Skeletal muscle tissue (tissue), 4 donors: ENCODE results near the gene SAPCD1. TPM values are rescaled to one million over a fixed set of nuclear protein-coding genes. Genes with fewer than 3 reads are reported as not detected.

Experiments used
- H3K27ac ChIP-seq: one replicate; pipeline ENCODE4 v1.7.0; 2013; ENCODE audit warnings: mild to moderate bottlenecking, low read depth, low read length, inconsistent platforms
- H3K27me3 ChIP-seq, 3 donors: one replicate each; pipeline ENCODE4 v1.7.0; 2013; ENCODE audit warnings: low read length in 3 of 3; ENCODE audit not compliant: control insufficient read depth in 3 of 3, insufficient read depth in 3 of 3
- H3K36me3 ChIP-seq, 3 donors: one replicate each; pipeline ENCODE4 v1.7.0; 2013; ENCODE audit warnings: low read length in 3 of 3; ENCODE audit not compliant: control insufficient read depth in 3 of 3, insufficient read depth in 3 of 3
- H3K4me1 ChIP-seq, 3 donors: one replicate each; pipeline ENCODE4 v1.7.0; 2013; ENCODE audit warnings: low read length in 3 of 3, mild to moderate bottlenecking in 3 of 3; ENCODE audit not compliant: control insufficient read depth in 3 of 3, insufficient read depth in 3 of 3
- H3K4me3 ChIP-seq, 3 donors: one replicate each; pipeline ENCODE4 v1.7.0; 2013; ENCODE audit warnings: low read length in 3 of 3
- H3K9ac ChIP-seq, 3 donors: one replicate each; pipeline ENCODE4 v1.7.0; 2013; ENCODE audit warnings: low read length in 3 of 3, mild to moderate bottlenecking in 3 of 3, moderate library complexity in 2 of 3, low read depth in 1 of 3
- H3K9me3 ChIP-seq, 3 donors: one replicate each; pipeline ENCODE4 v1.7.0; 2013; ENCODE audit warnings: low read length in 3 of 3; ENCODE audit not compliant: control insufficient read depth in 3 of 3
- total RNA-seq: library from RNA; depleted of rRNA; stranded (reverse); fragments of >200 nt; gene quantifications from one replicate; pipeline ENCODE4 v1.2.3, GENCODE V29; 2014
- donor health status: Osteomylitis.

The SAPCD1 gene
- total RNA-seq: 1.0 TPM

DNA sequence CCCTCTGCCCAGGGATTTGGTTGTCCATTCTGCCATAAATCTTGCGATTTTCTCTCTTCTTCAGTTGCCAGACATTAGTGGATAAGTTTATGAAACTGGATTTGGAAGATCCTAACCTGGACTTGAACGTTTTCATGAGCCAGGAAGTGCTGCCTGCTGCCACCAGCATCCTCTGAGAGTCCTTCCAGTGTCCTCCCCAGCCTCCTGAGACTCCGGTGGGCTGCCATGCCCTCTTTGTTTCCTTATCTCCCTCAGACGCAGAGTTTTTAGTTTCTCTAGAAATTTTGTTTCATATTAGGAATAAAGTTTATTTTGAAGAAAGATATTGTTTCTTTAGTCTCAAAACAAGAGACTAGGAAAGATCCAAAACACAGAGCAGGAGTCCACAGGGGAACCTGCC is at the start of gene SAPCD1:
Gene SAPCD1, plus strand, starts transcription at position 301 of the 400 bp plus-strand sequence. CDS start 399 bp downstream, outside the sequence.
- Histone ChIP-seq H3K4me3 (no peak within 1 kb of the TSS), H3K9ac (no peak within 1 kb of the TSS), H3K4me1 (peaks cover 0 to 2% (median 2%) of the 10 kb centered on the region in 3 donors), H3K9me3 (no peaks in the 10 kb centered on the region), H3K27me3 (no peaks in the 10 kb centered on the region), H3K36me3 (peaks cover 7 to 14% (median 11%) of the 10 kb centered on the region in 3 donors), H3K27ac (no peak within 1 kb of the TSS)

- no peak overlapping the region for H3K9ac ChIP-seq
- H3K27me3 ChIP-seq: peaks cover 0 to 5% (median 0%) of the 10 kb centered on the region in 3 donors
- no peak overlapping the region for H3K4me3 ChIP-seq
- H3K27ac ChIP-seq: no peak overlapping the region
- H3K36me3 ChIP-seq: no peaks in the 10 kb centered on the region
- H3K9me3 ChIP-seq: no peaks in the 10 kb centered on the region
- peaks cover 0 to 5% (median 0%) of the 10 kb centered on the region in 3 donors for H3K4me1 ChIP-seq
Observed at GRCh38 chr6:31713465-31713864, 49.0 kb upstream of the SAPCD1 start.

DNA sequence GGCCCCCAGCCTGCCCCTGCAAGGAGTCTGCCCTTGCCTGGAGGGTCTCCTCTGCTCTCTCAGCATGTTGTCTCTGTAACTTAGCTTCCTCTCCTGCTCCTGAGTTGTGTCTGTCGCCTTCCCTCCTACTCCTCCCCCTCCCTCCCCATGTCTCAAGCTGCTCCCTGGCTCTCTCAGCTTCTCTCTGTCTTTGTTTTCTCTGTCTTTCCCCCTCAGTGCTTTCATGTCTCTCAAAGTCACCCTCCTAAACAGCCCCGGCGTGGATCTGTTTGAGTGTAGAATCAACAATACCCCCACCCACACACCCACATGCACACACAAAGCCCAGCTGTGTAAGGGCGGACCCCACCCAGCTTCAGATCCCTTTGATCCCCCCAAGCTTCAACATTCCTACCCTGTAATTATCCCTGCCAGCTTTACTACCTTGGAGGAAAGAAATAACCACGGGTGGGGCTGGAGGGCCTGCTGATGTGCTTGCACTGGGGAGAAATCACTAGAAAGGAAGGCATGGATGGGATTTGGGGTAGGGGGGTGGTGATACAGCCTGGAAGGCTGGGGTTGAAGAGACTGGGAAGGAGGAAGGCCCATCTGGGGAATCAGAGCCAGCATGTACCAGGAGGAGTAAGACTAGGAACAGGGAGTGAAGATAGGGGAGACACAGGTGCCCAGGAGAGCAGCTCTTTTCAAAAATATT is 48.3 kb upstream of the SAPCD1 start:
- no peak overlapping the region for H3K27ac ChIP-seq
- H3K4me3 ChIP-seq: no peak overlapping the region
- H3K36me3 ChIP-seq: no peaks in the 10 kb centered on the region
- no peaks in the 10 kb centered on the region for H3K9me3 ChIP-seq
- H3K4me1 ChIP-seq: peaks cover 0 to 5% (median 0%) of the 10 kb centered on the region in 3 donors
- no peak overlapping the region for H3K9ac ChIP-seq
- peaks cover 0 to 5% (median 0%) of the 10 kb centered on the region in 3 donors for H3K27me3 ChIP-seq

DNA sequence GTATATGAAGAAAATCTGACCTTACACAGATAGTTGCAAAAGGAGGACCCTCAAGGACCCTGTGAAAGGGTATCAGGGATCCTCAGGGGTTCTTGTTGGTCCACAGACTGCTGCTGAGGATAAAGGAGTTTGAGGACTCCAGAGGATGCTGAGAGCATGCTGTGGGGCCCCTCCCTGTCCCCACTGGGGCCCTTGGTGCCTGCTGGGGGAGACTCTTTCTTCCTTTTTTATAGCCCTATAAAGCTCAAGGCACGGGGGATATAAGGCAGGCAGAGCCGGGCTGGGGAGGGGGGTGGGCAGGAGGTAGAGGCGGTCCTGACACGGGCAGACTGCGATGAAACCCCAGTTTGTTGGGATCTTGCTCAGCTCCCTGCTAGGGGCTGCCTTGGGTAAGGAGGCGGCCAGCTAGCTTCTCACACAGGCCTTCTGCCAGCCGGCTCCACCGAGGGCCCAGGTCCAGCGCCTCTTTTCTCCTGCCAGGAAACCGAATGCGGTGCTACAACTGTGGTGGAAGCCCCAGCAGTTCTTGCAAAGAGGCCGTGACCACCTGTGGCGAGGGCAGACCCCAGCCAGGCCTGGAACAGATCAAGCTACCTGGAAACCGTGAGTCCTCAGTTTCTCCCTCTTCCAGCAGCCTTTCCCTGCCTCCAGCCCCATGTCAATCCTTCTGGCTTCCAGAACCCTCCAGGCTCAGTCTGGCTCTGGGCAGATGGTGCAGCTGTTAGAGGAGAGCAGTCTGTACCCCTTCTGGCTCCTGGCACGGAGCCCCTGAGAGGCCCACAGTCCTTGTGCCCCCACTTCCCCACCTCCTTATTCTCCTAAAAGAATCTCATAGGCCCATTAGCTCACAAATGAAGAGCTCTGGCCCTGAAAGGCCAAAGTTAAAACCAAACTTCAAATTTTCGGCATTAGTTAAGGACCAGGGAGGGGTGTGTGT is 47.2 kb upstream of the SAPCD1 start, which contains the start of gene LY6G6D:
Gene LY6G6D, plus strand, starts transcription at position 327 of the 937 bp plus-strand sequence. Its CDS starts 8 bp downstream, at position 335.
- Histone ChIP-seq H3K27ac (no peak within 1 kb of the TSS), H3K9ac (no peak within 1 kb of the TSS), H3K36me3 (no peaks in the 10 kb centered on the region), H3K27me3 (peaks cover 0 to 5% (median 0%) of the 10 kb centered on the region in 3 donors), H3K9me3 (no peaks in the 10 kb centered on the region), H3K4me3 (no peak within 1 kb of the TSS), H3K4me1 (peaks cover 0 to 5% (median 0%) of the 10 kb centered on the region in 3 donors)

GRCh38 chr6:31717499-31718222 is 44.8 kb upstream of the SAPCD1 start:
- Histone ChIP-seq H3K27ac (no peak overlapping the region), H3K27me3 (no peaks in the 10 kb centered on the region), H3K9me3 (no peaks in the 10 kb centered on the region), H3K9ac (no peak overlapping the region), H3K4me3 (no peak overlapping the region), H3K36me3 (no peaks in the 10 kb centered on the region), H3K4me1 (peaks cover 0 to 5% (median 0%) of the 10 kb centered on the region in 3 donors)

DNA sequence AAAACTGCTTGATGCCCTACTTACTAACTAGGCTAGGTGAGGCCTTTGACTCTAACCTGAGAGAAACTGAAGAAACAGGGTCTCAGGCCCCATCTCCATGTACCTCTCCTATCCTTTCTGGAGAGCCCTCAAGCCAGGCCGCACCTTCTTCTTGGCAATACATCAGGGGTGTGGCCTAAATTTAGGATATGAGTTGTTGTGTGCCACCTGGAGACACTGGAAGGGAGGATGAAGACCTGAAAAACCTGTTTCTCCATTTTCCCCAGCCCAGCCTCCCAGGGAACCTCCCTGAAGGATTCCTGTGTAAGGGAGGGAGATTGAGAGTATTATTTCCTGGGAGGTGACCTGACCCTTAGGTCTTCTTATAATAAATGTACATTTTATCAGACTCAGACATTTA is 44.2 kb upstream of the SAPCD1 start:
- Histone ChIP-seq H3K36me3 (no peaks in the 10 kb centered on the region), H3K9me3 (no peaks in the 10 kb centered on the region), H3K27me3 (no peaks in the 10 kb centered on the region), H3K9ac (no peak overlapping the region), H3K27ac (no peak overlapping the region), H3K4me3 (no peak overlapping the region), H3K4me1 (peaks cover 0 to 5% (median 0%) of the 10 kb centered on the region in 3 donors)

DNA sequence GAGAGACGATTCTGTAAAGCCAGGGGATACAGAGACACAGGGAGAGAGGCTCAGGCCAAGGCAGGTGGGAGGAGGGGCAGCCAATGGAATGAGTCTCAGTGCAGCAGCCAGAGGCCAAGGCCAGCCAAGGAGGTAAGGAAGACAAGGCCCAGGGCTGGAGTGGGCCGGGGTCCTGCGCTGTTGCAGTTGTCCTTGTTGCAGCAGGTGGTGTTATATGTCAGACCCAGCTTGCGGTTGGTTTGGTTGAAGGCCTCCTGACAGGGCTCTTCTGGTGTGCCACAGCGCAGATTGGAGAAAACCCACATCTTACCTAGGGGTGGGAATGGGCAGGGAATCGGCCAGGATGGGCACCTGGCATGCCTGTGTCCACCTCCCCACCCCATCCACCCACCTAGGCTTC is 43.5 kb upstream of the SAPCD1 start:
- Histone ChIP-seq H3K36me3 (no peaks in the 10 kb centered on the region), H3K4me3 (no peak overlapping the region), H3K4me1 (peaks cover 0 to 5% (median 0%) of the 10 kb centered on the region in 3 donors), H3K27me3 (no peaks in the 10 kb centered on the region), H3K9me3 (no peaks in the 10 kb centered on the region), H3K9ac (no peak overlapping the region), H3K27ac (no peak overlapping the region)

DNA sequence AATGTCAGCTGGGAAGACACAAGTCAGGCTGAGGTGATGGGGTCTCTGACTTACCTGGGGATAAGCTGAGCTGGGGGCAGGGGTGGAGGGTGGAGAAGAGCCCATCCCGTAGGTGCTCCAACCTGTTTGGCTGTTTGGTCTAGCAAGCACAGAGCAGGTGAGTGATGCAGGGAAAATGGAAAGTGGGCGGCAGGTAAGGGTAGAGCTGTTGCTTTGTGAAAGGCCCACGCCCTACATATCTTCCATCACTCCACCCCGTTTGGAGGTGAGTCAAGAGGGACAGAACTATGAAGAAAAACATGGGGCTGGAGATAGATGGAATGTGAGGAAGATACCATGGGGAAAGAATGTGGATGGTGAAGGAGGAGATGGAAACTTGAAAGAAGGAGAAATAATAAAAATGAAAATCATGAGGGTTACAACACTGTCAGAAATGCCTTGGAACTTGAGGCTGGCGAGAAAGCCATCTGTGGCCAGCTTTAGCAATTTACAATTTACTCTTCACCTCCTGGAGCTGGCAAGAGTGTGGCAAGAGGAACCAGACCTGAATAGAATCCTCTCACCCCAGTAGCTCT is 42.2 kb upstream of the SAPCD1 start:
- Histone ChIP-seq H3K4me3 (no peak overlapping the region), H3K27ac (no peak overlapping the region), H3K9ac (no peak overlapping the region), H3K27me3 (no peaks in the 10 kb centered on the region), H3K9me3 (no peaks in the 10 kb centered on the region), H3K36me3 (no peaks in the 10 kb centered on the region), H3K4me1 (peaks cover 0 to under 1% (median 0%) of the 10 kb centered on the region in 3 donors)

DNA sequence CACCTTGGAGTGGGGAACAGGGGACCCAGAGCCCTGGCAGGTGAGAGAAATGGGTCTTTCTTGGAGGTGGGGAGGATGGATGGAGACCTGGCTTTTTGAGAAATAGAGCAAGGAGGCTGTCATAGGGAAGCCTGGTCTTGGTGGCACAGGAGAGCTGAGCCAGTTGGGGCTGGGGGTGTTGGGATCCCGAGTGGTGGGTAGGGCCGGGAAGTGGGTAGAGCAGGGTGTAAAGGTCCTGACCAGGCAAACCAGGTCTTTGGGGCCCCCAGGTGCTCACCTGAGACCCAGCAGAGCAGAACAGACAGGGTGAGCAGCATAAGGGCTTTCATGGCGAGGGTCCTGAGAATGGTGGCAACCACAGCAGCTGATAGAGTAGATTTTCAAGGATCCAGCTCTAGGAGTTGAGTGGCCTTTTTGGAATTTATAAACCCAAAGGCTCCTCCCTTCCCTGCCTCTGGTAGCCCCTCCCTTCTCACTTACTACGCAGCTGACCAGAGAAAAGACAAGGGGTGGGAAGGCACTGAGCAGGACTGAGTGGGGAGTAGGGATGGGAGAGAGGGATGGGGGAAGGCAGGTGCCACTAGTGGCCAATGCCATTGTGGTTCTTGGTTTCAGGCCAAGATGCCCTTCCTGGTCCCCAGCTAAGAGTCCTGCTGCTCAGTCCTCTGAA is 41.0 kb upstream of the SAPCD1 start, which contains the start of gene LY6G6C:
Gene LY6G6C, minus strand, starts transcription at position 396 of the 670 bp plus-strand sequence. Its CDS starts 67 bp downstream, at position 329.
- no peaks in the 10 kb centered on the region for H3K4me1 ChIP-seq
- no peak within 1 kb of the TSS for H3K27ac ChIP-seq
- H3K9me3 ChIP-seq: no peaks in the 10 kb centered on the region
- H3K4me3 ChIP-seq: no peak within 1 kb of the TSS
- no peak within 1 kb of the TSS for H3K9ac ChIP-seq
- peaks cover 2 to 7% (median 6%) of the 10 kb centered on the region in 3 donors for H3K36me3 ChIP-seq
- no peaks in the 10 kb centered on the region for H3K27me3 ChIP-seq
